HG02973 (cell line): Measurements from ENCODE around the gene ARID5A.
"Not testable (repeated sequence)": the region's sequence is repeated elsewhere in the genome, so short reads cannot be mapped to it uniquely, and the experiment has no call there.

ENCODE experiments used
- ATAC-seq: cut with Tn5 transposase; IDR thresholded peaks from one replicate; pipeline ENCODE4 v1.9.1; 2021; ENCODE audit warnings: moderate library complexity; ENCODE audit not compliant: unreplicated experiment

The ARID5A gene

DNA sequence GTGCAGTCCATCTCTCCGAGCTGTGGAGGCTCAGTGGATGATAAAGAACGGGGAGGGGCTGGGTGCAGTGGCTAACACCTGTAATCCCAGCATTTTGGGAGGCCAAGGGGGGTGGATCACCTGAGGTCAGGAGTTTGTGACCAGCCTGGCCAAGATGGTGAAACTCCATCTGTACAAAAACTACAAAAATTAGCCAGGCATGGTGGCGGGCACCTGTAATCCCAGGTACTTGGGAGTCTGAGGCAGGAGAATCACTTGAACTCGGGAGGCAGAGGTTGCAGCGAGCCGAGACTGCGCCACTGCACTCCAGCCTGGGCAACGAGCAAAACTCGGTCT lies 17.4 kb downstream of the ARID5A start:
- ATAC-seq: not testable (repeated sequence)

DNA sequence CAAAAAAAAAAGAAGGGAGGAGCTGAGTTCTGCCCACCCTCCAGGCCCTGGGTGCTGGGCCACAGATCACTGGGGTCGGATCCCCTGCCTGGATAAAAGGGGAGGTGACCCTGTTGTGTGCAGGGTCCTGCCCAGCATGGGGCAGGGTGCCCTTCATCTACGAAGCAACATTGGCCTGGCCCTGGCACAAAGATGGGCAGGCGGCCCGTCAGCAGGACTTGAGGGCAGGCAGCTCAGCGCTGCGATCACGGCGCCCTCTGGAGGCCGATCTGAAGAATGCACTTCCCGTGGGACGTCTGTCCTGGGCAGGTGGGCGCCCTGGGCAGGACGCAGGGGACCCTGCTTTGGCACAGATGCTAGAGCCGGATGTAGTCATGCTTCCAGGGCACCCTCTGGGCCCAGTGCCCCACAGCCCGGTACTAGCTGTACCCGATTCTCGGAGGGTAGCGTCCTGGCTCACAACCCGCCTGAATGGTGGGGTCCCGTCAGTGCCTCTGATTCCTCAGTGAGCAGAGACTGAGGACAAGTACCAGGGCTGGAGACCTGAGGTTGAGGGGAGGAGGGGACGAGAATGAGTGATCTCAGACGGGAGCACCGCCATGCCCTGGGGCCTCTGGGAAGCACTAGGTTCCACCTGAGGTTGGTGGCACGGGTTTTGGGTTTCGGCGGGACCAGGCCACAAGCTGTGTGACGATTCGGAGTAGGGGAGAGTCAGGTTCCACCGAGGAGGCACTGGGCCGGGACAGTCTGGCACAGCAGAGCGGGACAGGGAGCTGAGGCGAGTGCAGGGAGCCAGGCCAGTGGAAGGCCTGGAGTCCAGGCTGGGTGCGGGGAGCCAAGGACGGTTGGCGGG lies 18.0 kb downstream of the ARID5A start:
- no peak for ATAC-seq

DNA sequence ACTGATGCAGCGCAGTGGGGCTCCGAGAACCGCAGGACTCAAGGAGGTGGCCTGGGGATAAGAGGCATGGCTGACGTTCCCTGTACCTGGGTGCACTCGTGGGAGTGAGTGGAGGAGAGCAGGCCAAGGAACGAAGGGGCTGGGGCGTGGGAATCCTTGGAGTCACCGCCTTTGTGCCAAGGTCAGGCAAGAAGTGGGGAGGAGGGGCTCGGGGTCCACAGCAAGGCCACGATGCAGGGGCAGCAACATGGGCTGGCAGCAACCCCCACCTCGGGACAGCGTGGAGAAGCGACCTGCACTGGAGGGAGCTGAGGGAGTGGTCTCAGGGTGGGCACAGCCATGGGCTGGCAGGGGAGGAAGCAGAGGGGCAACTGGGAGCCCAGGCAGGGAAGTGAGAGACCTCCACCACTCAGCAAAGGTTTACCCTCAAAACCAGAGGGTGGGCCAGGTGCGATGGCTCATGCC lies 18.6 kb downstream of the ARID5A start:
- ATAC-seq: no peak

DNA sequence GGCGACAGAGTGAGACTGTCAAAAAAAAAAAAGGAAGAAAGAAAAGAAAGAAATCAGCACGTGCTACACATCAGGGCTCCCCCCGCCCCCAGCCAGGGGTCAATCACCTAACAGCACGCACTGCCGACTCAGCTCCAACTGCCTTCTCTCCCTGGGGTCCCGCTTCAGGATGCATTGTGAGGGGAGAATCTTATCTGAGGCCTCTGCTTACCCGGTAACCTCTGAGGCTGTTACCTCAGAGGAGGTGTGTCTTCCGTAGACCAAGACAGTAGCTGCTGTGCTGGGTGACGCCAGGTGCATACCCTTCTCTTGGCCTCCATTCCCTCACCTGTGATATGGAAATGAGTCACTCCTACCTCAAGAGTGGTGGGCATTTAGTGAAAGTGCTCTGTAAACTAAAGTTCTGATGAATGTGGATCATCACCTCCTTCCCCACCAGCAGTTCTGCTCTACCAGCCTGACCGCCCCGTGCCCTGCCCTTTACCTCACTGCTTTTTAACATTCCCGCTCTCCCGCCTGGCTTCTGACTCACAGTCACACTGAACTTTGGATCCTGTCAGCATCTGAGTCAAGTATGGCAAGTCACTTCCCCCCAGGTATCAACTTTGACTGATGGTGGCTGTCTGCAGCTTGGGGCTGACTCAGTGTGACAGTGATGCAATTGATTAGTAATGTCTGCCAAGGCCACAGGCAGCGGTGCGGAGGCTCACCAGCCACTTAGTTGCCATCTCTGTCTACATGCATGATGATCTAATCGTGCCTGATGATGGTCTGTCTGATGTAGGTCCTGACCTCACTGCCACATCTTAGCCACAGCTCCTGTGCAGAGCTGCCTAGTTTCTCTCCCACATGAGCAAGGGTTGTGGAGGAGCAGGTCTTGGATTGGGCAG lies 20.1 kb downstream of the ARID5A start:
- no peak for ATAC-seq

DNA sequence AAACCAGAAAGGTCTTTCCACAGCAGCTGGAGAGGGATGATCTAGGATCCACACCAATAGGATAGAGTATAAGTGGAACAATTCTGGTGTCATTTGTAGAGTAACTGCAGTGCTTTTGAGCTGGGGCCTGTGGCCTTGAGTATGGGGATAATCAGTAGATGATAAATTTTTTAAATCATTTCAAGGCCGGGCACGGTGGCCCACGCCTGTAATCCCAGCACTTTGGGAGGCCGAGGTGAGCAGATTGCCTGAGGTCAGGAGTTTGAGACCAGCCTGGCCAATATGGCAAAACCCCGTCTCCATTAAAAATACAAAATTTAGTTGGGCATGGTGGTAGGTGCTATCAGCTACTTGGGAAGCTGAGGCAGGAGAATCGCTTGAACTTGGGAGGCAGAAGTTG lies 20.9 kb downstream of the ARID5A start:
- not testable (repeated sequence) for ATAC-seq

DNA sequence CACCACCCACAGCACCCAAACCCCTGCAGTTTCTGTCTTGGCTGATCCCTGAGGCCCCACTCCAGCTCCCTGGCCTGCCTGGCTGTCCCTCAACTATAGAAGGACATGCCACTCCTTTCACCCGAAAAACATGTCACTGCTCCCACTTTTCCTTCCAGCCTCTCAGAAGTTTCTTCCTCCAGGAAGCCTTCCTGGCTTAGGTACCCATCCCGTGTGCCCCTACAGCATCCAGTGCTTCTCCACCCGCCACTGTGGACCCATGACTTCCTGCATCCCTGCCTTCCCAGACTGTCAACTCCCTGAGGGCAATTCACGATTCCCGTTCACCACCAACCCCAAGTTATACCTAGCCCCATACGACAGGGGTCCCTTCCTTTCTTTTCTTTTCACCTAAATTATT lies 21.5 kb downstream of the ARID5A start:
- ATAC-seq: no peak

DNA sequence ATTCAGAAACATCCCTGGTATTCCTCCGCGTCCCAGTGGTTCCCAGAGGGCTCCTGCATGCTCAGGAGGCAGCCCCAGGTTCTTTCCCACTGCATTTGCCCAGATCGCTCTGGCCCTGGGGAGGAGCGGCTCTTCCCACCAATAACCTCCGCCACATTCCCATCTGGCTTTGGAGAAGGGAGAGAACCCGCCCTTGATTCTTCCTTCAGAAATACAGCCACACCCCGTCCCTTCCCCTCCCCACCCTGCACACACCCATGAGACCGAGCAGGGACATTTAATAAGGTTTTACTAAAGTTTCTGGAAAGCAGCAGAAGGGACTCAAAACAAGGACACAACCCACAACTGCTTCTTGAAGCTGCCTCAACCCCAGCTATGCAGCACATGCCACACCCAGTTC lies 21.9 kb downstream of the ARID5A start:
- ATAC-seq: no peak

DNA sequence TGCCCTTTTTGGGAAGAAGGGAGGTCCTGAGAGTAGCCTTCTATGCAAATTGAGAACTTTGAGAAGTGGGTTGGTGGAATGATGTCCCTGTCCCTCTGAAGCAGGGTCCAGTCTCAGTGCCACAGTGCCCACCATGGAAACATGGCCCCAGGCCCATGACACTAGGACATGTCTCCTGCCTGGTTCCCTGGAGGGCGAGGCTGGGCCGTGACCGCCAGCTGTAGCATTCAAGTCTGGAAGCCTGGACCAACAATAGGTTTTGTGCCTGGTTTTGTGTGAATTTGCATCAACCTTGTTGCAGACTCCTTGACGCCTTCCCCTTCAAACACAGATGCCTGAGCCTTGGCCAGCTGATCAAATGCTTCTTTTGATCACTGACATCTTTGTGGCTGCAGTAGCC lies 27.5 kb downstream of the ARID5A start:
- no peak for ATAC-seq

DNA sequence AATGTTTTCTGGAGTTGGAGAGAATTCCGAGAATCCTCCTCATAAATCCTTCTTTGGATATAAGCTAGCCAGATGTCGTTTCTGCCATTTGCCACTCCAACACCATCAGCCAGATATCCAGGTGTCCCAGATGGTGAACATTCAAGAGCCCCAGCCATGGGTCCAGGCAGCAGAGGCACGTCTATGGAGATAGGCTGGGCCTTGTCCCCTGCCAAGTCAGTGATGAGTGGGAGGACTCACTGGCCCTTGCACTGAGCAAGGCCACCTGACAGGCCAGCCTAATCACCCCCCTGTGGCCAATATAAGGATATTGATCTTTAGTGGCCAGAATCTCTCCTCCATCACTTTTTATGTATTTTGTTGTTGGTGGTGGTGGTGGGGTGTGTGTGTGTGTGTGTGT lies 28.0 kb downstream of the ARID5A start:
- no peak for ATAC-seq

DNA sequence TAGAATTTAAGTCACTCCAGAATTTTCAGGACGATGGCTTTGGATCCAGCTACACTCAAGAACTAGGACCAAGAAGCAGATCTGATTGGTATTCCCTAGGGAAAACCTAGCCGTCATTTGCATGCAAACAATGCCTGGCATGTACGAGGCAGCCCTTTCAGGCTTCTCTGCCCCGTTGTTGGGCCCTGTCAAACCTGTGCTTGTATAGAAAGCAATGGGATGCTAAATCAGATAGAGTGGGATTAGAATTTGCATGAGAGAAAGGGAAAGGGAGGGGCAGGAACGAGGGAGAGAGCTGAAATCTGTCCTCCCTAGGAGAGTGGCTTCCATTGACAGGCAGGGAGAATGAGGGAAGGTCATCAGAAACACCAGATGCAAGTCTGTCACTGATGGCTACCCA lies 28.6 kb downstream of the ARID5A start:
- ATAC-seq: no peak

GRCh38 chr2:96568094-96568493 lies 31.5 kb downstream of the ARID5A start:
- no peak for ATAC-seq

GRCh38 chr2:96574364-96574763 lies 37.8 kb downstream of the ARID5A start:
- ATAC-seq: no peak

- ATAC-seq: no peak
Measured at GRCh38 chr2:96575785-96576456, 39.4 kb downstream of the ARID5A start.

- ATAC-seq: no peak
Measured at GRCh38 chr2:96577501-96577900, 40.9 kb downstream of the ARID5A start.

DNA sequence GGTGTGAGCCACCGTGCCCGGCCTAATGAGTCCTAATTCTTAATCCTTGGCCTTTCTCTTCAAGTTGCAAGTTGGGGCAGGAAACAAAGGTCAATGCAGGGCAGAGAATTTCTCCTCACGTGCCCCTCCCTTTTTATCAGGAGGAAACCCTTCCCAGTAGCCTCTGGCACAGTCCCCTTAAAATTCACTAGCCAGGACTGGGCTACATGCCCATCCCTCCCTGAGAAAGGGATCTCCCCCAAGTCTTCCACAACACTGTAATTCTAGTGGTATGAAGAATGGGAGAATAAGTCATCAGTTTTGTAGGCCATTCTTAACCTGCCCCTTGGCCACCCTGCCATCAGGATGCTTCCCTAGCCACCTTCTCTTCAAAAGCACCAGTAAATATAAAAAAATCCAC lies 42.2 kb downstream of the ARID5A start:
- no peak for ATAC-seq

DNA sequence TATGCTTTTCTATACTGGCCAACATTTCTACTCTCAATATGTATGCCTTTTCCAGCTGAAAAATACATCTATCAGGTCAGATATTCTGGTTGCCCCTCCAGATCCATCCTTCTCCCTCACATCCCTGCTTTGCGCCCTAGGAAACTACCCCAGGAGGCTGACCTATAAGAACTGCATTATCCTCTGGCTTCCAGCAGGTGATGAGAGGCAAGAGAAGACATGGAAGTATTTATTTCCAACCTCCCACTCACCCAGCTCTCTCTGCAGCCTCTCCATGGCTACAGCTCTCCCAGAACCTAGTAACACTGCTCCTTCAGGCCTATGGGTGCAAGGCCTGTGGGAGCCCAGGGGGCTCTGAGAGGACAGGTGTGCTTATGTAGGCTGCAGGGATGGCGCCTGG lies 42.9 kb downstream of the ARID5A start:
- ATAC-seq: no peak

DNA sequence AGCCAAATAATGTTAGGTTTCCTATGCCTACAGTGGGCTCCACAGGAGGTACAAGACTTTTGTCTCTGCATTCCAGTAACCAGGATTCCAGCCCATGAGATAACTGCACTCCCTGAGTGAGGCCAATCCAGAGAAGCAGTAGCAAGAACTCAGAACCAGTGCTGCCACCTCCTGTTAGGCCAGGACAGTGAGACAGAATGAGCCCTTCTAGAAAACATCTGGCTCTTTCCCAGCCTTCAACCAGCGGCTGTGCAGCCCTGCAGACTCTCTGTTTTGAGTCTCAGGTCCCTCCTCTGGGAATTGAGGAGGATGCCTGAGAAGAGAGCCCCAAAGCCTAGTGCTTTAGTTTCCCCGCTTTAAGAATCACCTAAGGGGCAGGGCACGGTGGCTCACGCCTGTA lies 44.2 kb downstream of the ARID5A start:
- no peak for ATAC-seq

- no peak for ATAC-seq
Measured at GRCh38 chr2:96584017-96584416, 47.5 kb downstream of the ARID5A start.

DNA sequence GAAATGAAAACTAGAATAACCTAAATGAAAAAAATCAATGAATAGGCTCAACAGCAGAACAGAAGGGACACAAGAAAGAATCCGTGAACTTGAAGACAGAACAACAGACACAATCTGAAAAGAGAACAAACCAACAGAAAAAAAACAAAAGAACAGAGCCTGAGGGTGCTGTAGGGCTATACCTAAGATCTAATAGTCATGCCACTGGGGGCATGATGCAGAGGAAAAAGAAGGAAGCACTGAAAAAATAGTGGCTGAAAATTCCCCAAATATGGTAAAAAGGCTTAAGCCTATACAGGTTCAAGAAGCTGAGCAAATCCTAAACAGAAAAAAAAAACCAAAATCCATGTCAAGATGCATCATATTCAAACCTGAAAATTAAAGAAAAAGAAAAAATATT lies 51.3 kb downstream of the ARID5A start:
- no peak for ATAC-seq

- ATAC-seq: no peak
Measured at GRCh38 chr2:96591054-96591453, 54.5 kb downstream of the ARID5A start.

- ATAC-seq: no peak
Measured at GRCh38 chr2:96591494-96591893, 54.9 kb downstream of the ARID5A start.

DNA sequence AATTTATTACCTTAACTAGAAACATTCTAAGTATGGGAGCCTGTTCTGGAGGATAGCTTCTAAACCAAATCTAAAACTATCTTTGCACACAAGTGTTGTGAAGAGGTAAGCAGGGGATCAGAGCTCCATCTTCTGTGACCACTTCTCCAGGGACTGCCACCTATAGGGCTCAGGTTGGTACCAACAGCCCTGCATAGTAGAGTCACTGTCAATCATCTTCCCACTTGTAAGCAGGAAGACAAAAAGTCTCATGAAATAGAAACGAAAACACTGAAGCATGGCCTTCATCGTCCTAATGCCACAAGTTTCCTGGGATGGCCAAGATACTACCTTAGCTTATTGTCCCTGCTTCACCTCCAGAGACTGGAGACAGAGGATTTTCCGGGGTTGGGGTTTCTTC lies 57.7 kb downstream of the ARID5A start:
- no peak for ATAC-seq
